ENCODE measurements around the gene MCEE. TPM values are rescaled to one million over a fixed set of nuclear protein-coding genes. Genes with fewer than 3 reads are reported as not detected.
"Not testable (repeated sequence)": the region's sequence is repeated elsewhere in the genome, so short reads cannot be mapped to it uniquely, and the experiment has no call there.

The MCEE gene
- polyA plus RNA-seq (ENCODE audit: insufficient read length in 3 of 3), result 10 to 100 TPM; 23.1 to 24.9 (median 23.2) TPM

GRCh38 chr2:71130152-71130904 lies at the start of gene MCEE, which contains the start of gene MPHOSPH10:
TSS of gene MCEE (minus strand) at chr2:71130229. CDS start at chr2:71130219, 10 bp downstream.
TSS of gene MPHOSPH10 (plus strand) at chr2:71130634. CDS start at chr2:71130666, 32 bp downstream.
- peak; percentile 81 to 88 (median 85) for DNase-seq (ENCODE audit: low read depth in 3 of 3, low spot score in 2 of 3)

- not testable (repeated sequence) for DNase-seq (ENCODE audit: low read depth in 3 of 3, low spot score in 2 of 3)
These were observed 48.8 kb upstream of the MCEE start for GRCh38 chr2:71178836-71179235.

- no peak for DNase-seq (ENCODE audit: low read depth in 3 of 3, low spot score in 2 of 3)
These were observed 44.2 kb upstream of the MCEE start for GRCh38 chr2:71174207-71174606.

- DNase-seq (ENCODE audit: low read depth in 3 of 3, low spot score in 2 of 3), result no peak
These were observed 43.1 kb upstream of the MCEE start for GRCh38 chr2:71173096-71173495.

GRCh38 chr2:71166812-71167211 lies 36.8 kb upstream of the MCEE start:
- no peak for DNase-seq (ENCODE audit: low read depth in 3 of 3, low spot score in 2 of 3)

- DNase-seq (ENCODE audit: low read depth in 3 of 3, low spot score in 2 of 3), result peak; percentile 18 to 33 (median 29)
These were observed 27.2 kb upstream of the MCEE start for GRCh38 chr2:71157124-71157793.

- peak; percentile 36 to 38 (median 36) for DNase-seq (ENCODE audit: low read depth in 3 of 3, low spot score in 2 of 3)
These were observed 26.5 kb upstream of the MCEE start for GRCh38 chr2:71156573-71156972.

GRCh38 chr2:71155846-71156245 lies 25.8 kb upstream of the MCEE start:
- no peak for DNase-seq (ENCODE audit: low read depth in 3 of 3, low spot score in 2 of 3)

- DNase-seq (ENCODE audit: low read depth in 3 of 3, low spot score in 2 of 3), result no peak
These were observed 24.8 kb upstream of the MCEE start for GRCh38 chr2:71154798-71155197.

GRCh38 chr2:71154279-71154678 lies 24.2 kb upstream of the MCEE start:
- DNase-seq (ENCODE audit: low read depth in 3 of 3, low spot score in 2 of 3), result no peak

- no peak for DNase-seq (ENCODE audit: low read depth in 3 of 3, low spot score in 2 of 3)
These were observed 23.7 kb upstream of the MCEE start for GRCh38 chr2:71153585-71154224.

- DNase-seq (ENCODE audit: low read depth in 3 of 3, low spot score in 2 of 3), result no peak
These were observed 21.6 kb upstream of the MCEE start for GRCh38 chr2:71151620-71152019.

GRCh38 chr2:71150082-71150816 lies 20.2 kb upstream of the MCEE start:
- no peak for DNase-seq (ENCODE audit: low read depth in 3 of 3, low spot score in 2 of 3)

- no peak for DNase-seq (ENCODE audit: low read depth in 3 of 3, low spot score in 2 of 3)
These were observed 18.6 kb upstream of the MCEE start for GRCh38 chr2:71148506-71149063.

- no peak for DNase-seq (ENCODE audit: low read depth in 3 of 3, low spot score in 2 of 3)
These were observed 13.8 kb upstream of the MCEE start for GRCh38 chr2:71143782-71144181.

GRCh38 chr2:71136174-71136573 lies 6.1 kb upstream of the MCEE start:
- no peak for DNase-seq (ENCODE audit: low read depth in 3 of 3, low spot score in 2 of 3)

GRCh38 chr2:71133603-71134002 lies 3.6 kb upstream of the MCEE start:
- DNase-seq (ENCODE audit: low read depth in 3 of 3, low spot score in 2 of 3), result no peak

GRCh38 chr2:71131387-71132166 lies 1.5 kb upstream of the MCEE start:
- not testable (repeated sequence) for DNase-seq (ENCODE audit: low read depth in 3 of 3, low spot score in 2 of 3)

- DNase-seq (ENCODE audit: low read depth in 3 of 3, low spot score in 2 of 3), result peak in 2 of 3 donors; percentile 7 to 13
These were observed 846 bp upstream of the MCEE start for GRCh38 chr2:71130905-71131244.

GRCh38 chr2:71129902-71130151 lies 202 bp downstream of the MCEE start:
- peak in 1 of 3 donors; percentile 66 for DNase-seq (ENCODE audit: low read depth in 3 of 3, low spot score in 2 of 3)

Data from right renal cortex interstitium (tissue), 3 donors.